ENCODE measurements around the gene CCDC78.

Gene CCDC78

DNA sequence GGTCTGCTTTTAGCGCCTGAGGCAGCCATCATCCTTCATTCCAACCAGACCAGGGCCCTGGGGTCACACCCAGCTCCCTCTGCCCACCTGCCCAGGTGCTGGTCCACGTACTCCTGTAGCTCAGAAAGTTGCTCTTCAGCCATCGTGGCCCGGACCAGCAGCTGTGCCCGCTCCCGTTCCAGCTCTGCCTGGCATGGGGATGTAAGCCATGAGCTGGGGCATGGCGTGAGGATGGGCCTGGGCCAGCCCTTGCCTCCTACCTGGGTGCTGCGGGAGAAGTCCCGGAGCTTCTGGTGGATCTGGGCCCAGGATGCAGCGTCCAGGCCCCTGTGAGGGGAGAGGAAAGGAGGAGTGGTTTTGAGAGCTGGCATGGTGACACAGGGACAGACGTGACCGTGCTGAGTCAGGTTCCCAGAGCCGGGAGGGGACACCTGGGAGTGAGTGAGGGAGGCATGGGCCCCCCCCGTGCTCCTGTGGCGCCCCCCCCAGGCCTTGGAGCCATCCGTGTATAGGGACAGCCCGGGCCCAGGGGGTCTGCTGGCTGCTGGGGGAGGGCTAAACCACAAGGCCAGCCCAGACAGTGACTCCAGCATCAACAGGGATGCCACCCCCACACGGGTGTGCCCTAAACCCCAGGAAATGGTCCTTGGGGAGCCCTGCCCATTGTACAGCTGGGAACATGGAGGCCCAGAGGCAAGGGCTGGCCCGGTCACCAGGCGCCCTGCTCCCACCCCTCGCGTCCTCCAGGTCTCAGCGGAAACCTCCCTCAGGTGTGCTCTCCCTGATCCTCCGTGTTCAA, 3.2 kb downstream of the CCDC78 start:
- DNase-seq: no peak

DNA sequence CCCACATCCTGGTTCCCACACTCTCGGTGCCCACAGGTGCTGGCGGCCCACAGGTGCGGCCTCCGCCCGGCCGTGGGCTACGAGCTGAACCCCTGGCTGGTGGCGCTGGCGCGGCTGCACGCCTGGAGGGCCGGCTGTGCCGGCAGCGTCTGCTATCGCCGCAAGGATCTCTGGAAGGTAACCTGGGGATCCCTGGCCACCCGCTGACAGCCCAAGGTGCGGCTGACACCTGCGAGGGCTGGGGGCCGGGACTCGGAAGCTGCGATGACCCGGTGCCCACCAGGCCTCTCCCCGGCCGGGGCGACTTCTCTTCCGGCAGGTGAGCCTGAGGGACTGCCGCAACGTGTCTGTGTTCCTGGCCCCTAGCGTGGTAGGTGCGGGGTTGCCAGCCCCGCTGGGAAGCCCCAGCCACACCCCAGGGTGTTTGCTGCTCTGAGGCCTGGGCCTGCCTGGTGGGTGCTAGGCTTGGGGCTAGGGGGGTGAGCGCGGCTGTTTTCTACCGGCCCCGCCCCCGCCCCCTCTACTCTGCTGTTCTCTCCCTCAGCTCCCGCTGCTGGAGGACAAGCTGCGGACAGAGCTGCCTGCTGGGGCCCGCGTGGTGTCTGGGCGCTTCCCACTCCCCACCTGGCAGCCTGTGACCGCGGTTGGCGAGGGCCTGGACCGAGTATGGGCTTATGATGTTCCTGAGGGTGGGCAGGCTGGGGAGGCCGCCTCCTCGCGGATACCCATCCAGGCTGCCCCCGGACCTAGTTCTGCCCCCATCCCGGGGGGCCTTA, 4.3 kb downstream of the CCDC78 start:
- DNase-seq: no peak

DNA sequence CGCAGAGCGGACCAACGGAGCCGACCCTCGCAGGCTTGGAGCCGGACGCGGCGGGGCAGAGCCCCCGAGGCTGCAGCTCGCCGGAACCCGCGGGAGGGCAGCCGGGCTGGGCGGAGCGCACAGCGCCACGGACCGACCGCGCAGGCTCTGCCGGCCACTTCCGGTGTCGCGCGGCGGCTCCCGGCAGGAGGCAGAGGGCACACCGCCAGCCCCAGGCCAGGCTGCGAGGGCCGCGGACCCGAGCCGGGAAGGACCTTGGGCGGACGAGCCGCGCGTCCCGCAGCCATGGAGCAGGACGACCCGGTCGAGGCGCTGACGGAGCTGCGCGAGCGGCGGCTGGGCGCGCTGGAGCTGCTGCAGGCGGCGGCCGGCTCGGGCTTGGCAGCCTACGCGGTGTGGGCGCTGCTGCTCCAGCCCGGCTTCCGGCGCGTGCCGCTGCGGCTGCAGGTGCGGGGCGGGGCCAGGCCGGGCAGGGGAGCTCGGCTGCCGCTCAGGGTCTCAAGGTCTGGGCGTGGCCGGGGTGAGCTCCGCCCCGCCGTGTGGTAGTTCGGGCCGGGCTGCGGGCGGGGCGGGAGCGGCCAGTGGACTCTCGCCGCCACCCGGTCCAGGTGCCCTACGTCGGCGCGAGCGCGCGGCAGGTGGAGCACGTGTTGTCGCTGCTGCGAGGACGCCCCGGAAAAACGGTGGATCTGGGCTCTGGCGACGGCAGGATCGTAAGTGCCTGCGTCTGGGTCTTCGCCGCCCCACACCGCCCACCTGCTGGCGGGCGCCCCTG, 5.1 kb downstream of the CCDC78 start, which contains the start of gene ANTKMT:
ANTKMT (plus strand) TSS at position 157 of the 775 bp plus-strand sequence; CDS start at position 286, 129 bp downstream.
- DNase-seq: peak in 2 of 4 experiments; percentile 28 to 60

DNA sequence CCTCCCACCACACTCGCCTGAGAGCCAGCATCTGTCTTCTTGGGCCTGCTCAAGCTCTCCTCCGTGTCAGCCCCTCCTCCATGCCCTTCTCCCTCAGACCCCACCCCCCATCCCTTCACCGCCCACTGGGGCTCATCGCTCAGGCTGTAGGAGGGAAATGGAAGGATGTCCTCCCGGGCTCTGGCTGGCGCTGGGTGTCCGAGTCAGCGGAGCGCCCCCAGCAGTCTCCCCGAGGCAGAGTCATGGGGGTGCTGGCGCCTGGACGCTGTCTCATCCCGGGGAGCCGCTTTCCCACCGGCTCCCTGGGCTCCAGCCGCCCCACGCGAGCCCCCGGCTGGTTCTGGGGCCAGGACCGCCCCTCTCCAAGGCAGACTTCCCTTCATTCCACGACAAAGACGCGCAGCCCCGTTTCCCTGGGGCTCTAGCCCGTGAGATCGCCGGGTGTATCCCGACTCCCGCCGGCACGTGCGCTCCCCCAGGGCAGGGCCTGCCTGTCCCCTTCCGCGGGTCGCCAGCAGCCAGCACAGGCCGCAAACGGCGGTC, 5.7 kb downstream of the CCDC78 start:
- no peak for DNase-seq

DNA sequence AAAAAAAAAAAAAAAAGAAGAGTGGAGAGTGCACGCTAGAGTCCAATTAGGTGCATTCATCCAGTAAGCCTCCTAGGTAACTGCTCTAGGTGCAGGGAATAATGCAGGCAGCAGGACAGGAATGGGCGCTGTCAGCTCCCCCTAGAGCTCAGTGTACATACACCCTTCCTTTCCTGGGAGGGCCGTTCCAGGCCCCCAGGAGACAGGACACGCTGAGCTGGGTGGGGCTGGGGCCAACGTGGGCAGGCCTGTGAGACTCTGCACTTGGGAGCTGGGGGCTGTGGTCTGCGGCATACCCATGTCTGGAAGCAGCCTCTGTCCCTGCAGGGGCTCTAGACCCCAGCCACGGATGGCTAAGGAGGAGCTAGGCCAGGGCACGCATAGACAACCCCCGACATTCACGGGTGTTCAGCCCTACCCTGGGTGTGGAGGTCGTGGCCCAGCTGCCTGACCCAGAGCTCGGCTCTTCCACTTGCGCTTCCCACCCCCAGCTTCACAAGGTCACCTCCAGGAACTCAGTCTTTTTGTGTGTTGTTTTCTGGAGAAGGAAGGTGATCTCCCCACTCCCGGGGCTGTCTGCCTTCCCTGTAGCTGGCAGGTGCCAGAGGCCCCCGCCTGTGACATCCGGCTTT, 6.3 kb downstream of the CCDC78 start:
- no peak for DNase-seq

DNA sequence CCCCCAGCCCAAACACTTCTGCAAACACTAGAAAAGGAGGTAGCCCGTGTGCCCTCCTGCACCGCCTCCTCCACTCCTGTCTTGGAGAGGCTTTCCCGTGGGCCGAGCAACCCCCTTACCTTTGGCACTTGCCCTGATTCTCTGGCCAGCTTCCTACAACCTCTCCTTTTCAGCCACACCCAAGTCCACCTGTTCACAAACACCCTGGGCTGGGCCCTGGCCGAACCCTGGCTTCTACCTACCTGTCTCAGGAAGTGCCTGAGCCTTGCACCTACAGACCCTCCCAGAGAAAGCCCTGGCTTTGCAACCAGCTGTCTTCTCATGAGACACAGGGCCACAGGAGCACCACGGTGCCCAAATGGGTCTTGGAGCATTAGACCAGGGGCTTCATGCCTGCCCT, 7.3 kb downstream of the CCDC78 start:
- DNase-seq: no peak

DNA sequence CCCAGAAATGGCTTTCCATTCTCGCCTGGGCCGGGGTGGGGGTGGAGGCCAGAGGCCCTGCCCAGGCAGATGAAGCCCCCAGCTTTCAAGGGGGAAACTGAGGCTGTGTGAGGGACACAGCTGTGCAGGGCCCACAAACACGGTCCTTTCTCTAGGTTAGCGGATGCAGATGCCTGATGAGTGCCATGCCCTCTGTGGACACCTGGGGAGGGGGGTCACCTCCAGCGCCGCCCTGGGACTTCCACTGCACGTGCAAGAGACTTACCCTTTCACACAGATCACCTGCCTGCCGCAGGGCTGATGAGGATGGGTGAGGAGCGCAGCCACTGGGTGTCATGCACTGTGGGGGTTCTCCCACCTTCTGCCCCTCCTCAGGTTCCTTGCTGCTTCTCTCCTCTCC, 7.9 kb downstream of the CCDC78 start:
- DNase-seq: no peak

DNA sequence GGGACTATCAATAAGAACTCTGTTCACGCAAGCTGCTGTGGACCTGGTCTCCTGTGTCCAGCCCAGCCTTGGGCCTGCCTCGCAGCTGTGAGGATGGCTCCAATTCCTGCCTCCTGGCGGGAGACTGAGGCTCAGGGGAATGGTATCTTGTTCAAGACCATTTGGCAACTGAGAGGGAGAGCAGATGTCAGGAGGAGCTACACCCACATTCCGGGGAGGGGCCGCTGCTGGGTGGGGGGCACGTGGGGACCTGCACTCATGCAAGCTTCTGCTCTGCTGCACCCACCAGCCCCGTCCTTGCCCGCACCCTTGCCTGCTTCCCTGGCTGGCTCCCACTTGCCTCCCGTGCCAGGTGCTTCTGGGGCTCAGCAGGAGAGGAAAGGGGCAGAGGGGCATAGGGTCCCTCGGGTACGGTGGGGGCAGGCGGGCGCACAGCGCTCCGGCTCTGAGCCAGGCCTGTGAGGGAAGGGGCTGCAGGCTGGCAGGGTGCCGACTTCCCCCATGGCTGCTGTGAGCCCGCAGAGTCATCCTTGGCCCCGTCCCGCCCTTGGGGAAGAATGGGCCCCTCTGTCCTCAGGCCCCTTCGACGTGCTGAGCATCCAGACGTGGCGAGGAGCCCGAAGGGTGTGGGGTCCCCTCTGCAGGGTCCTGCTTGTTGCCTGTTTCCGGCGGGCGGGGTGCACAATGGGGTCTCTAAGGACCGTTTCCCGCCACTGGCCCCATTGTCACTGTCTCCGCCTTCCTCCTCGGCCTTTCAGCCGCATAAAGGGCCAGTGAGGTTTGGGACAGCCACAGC, 8.6 kb downstream of the CCDC78 start:
- no peak for DNase-seq

DNA sequence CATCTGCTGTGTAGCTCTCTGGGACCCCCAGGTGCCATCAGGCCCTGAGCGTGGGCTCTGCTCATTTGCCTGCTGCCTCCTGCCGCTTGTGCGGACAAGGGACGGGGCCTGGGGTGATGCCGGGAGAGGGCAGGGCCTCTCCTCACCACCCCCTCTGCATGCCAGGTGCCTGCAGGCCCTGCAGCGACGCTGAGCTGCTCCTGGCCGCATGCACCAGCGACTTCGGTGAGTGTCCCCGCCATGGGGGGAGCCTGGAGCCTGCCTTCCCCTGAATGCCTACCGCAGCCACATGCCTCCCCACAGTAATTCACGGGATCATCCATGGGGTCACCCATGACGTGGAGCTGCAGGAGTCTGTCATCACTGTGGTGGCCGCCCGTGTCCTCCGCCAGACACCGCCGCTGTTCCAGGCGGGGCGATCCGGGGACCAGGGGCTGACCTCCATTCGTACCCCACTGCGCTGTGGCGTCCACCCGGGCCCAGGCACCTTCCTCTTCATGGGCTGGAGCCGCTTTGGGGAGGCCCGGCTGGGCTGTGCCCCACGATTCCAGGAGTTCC, 9.4 kb downstream of the CCDC78 start:
- DNase-seq: no peak

DNA sequence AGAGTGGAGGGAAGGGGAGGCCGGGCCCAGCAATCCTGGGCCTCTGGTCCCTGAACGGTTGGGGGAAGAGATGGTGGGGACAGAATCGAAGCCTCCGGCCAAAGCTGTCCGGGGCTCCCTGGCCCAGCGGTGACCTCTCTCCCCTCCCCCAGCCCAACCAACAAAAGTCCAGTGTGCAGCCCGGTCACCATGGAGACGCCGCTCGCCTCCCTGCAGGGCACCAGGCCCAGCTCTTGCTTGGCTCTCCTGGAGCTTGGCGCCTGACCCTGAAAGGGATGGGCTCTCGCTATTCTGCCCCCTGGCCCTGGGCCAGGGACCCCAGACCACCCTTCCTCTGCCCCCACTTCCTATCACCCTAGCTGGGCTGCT, 10.1 kb downstream of the CCDC78 start:
- no peak for DNase-seq

DNA sequence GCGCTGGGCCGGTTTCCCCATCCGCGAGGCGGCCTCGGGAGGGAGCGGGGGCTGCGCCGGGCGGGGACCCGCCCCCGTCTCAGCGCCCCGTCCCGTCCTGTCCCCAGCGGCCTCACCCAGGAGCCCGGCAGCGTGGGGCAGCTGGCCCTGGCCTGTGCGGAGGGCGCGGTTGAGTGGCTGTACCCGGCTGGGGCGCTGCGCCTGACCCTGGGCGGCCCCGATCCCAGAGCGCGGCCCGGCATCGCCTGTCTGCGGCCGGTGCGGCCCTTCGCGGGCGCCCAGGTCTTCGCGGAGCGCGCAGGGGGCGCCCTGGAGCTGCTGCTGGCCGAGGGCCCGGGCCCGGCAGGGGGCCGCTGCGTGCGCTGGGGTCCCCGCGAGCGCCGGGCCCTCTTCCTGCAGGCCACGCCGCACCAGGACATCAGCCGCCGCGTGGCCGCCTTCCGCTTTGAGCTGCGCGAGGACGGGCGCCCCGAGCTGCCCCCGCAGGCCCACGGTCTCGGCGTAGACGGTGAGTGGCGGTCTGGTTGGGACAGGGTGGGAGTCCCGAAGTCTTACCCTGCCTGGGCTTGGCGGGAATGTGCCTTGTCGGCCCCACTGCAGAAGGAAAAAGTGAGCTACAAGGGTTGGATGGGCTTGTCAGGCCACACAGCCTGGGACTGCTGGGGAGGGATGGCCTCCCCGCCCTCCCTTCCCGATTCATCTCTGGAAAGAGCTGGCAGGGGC, 10.6 kb downstream of the CCDC78 start:
- DNase-seq: no peak

DNA sequence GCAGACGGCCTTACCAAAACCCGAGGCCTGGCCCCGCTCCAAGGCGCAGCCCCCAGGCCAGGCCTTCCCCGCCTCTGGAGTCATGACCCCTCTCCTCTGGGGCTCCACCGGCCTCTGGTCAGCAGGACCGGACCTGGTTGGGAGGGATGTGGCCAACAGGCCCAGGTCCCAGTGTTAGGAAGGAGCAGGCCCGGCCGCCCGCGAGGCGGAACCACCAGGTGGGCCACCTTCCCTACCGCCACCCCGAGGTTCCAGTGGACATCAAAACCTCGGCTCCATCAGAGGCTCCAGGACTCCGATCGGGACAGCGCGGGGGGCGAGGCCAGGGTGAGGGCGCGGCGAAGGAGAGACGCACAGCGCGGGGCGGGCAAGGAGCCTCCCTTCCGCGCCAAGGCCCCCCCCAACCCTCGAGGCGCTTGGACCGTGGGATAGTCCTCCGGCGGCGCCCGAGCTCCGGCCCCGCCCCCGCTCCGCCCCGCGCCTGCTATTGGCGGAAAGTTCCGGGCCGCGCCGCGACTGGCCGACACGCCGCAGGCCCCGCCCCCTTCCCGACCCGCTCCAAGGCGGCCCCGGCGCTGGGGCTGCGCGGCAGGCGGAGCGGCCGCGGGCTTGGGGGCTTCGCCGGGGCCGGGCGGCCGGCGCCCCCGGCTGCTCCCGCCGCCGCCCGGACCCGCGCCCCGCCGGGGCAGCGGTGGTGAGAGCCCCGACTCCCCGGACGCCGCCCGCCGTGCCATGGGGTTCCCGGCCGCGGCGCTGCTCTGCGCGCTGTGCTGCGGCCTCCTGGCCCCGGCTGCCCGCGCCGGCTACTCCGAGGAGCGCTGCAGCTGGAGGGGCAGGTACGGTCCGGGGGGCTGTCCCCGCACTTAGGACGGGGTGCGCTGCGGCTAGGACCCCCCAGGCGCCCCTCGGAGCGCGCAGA, 11.4 kb downstream of the CCDC78 start, which contains the start of gene METRN:
METRN (plus strand) TSS at position 561 of the 919 bp plus-strand sequence; CDS start at position 733, 172 bp downstream.
- DNase-seq: peak; percentile 49 to 84 (median 68)

DNA sequence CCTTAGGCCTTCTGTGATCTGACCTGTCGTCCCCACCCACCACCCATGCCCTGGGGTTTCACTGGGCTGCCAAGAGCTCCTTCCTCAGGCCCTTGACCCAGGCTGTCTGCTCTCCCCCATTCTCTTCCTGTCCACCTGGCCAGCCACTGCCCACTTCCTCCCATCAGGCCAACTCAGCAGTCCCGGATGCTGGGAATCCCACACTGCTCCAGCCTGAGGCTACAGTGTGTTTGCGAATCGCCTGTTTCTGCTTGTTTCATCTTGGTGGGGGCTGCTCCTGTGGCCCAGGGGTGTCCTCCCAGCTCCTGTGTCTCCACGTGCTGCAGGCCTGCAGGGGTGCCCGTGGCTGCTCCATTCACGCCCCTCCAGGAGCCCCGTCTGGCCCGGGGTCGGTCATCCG, 12.2 kb downstream of the CCDC78 start:
- DNase-seq: no peak

DNA sequence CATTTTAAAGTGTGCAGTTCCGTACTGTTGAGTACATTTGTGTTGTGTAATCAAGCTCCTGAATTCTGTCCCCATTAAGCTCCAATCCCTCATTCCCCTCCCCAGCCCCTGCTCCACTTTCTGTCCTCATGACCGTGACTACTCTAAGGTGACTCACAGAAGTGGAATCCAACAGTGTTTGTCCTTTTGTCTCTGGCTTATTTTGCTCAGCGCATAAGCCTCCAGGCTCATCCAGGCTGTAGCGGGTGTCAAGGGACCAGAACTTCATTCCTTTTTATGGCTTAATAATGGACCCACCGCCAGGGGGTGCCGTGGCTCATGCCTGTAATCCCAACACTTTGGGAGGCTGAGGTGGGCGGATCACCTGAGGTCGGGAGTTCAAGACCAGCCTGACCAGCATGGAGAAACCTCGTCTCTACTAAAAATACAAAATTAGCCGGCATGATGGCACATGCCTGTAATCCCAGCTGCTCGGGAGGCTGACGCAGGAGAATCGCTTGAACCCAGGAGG, 13.4 kb downstream of the CCDC78 start:
- DNase-seq: peak in 2 of 4 experiments; percentile 16 to 35

DNA sequence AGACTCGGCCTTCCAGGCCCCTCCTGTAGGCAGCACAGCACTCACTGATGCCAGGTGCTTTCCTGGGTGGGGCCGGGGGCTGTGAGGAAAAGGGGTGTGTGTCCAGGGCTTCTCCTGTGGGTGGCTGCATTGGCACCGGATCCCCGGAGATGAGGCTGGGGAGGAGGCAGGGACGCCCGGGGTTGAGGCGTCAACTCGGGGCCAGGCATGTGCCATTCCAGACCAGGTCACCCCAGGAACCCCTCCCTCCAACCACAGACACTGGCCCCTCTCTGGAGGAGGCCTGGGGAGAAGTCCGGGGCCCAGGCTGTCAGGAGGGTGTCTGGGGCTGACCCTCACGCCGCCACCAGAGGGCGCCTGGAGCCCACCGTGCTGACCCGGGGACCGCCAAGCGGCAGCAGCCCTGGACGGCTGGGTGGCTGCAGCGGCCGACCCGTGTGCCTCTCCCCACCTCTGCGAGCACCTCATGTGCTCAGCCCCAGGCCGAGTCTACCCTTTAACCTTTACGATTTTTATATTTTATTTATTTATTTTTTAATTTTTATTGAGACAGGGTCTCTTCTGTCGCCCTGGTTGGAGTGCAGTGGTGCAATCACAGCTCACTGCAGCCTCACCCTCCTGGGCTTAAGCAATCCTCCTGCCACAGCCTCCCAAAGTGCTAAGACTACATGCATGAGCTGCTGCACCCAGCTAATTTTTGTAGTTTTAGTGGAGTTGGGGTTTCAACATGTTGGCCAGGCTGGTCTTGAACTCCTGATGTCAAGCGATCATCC, 14.5 kb downstream of the CCDC78 start:
- DNase-seq: peak; percentile 48 to 76 (median 62)

DNA sequence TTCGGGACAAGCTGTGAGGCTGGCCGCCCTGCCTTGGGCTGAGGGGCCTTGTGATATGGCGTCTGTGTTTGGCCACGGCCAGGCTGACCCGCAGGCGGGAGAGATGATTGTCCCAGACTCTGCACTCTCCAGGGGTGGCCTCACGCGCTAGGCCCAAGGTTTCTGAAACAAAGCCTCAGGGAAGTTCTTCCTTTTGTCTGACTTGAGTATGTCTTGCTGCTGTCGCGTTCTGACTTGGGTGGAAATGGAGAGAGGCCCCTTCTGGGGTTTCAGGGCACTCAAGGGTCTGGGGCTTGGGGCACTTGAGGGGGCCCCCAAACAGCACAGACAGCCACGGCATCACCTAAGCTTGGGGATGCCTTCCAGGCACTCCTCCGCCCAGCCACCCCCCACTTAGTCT, 15.2 kb downstream of the CCDC78 start:
- no peak for DNase-seq

DNA sequence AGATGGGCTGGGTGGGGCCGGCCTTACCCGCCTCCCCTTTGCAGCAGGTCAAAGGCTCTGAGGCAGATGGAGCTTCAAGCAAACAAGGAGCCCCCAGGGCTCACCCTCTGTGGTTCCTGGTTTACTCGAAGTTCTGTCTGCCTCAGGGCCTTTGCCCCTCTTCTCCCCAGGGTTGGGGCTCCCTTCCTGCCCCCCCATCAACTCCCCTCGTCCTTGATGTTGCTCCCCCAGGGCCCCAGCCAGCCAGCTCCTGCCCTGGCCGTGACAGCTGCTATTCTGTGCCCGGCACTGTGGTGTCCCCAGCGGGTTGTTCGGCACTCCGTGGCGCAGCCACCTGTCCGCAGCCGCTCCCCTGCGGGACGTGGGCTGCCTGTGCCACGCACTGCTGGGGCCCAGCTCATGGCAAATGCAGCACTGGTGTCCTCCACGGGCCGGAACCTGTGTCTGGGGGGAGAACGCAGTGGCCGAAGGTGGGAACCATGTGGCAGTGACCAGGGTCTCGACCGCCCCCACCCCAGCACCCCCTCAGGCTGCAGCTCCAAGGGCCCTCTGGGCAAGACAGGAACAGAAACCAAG, 15.7 kb downstream of the CCDC78 start:
- no peak for DNase-seq

Measured in activated naive CD4-positive, alpha-beta T cell (primary cell).